WTC11 (cell line): ENCODE measurements around the gene ACVR2B.

Source experiments
- PRDM15 ChIP-seq: sonication (generic); formaldehyde crosslinking; IDR thresholded peaks from 2 replicates; pipeline ENCODE4 v1.8.0; 2022; ENCODE audit warnings: missing genetic modification reagents
- TF ChIP-seq, protein P1 (sequence below): fragments of 200-600 bp; IDR thresholded peaks from 2 replicates; pipeline ENCODE4 v1.8.0; 2022; ENCODE audit warnings: antibody characterized with exemption

DNA sequence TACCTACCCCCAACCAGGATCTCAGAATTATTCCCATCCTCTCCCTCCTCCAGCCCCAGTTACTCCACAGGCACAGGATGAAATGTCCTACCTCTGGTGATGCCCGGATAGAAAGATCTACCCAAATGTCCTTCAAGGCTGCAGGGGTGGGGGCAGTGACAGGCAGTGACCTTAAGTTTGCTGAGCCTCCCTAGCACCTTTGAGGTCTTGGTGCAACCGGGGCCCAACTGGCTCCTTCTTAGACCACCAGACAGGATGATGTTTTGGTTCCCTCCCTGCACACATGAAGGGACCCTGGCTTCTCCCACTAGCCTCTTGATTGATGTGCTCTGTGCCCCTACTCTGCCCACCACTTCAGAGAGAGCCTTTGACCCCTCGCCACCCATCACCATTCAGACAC lies 78.8 kb downstream of the ACVR2B start:
- no peak for TF ChIP-seq PRDM15 (CRISPR knock-in tag)
- TF ChIP-seq, protein P1, sequence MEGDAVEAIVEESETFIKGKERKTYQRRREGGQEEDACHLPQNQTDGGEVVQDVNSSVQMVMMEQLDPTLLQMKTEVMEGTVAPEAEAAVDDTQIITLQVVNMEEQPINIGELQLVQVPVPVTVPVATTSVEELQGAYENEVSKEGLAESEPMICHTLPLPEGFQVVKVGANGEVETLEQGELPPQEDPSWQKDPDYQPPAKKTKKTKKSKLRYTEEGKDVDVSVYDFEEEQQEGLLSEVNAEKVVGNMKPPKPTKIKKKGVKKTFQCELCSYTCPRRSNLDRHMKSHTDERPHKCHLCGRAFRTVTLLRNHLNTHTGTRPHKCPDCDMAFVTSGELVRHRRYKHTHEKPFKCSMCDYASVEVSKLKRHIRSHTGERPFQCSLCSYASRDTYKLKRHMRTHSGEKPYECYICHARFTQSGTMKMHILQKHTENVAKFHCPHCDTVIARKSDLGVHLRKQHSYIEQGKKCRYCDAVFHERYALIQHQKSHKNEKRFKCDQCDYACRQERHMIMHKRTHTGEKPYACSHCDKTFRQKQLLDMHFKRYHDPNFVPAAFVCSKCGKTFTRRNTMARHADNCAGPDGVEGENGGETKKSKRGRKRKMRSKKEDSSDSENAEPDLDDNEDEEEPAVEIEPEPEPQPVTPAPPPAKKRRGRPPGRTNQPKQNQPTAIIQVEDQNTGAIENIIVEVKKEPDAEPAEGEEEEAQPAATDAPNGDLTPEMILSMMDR, result no peak
